22Rv1 (cell line): ENCODE data around the gene DRC1.
"Not testable (repeated sequence)": the region's sequence is repeated elsewhere in the genome, so short reads cannot be mapped to it uniquely, and the experiment has no call there.

Experiments
- H3K27ac ChIP-seq: fragments of 450-650 bp; 2 replicates; pipeline ENCODE4 v1.5.1; 2017
- ZFX ChIP-seq: fragments of 450-650 bp; IDR thresholded peaks from 2 replicates; pipeline ENCODE4 v1.6.1; 2017; ENCODE audit warnings: antibody characterized with exemption, borderline replicate concordance
- TF ChIP-seq, protein P1 (sequence below): fragments of 450-650 bp; IDR thresholded peaks from 2 replicates; pipeline ENCODE4 v1.5.1; 2017; ENCODE audit warnings: mild to moderate bottlenecking

Gene DRC1

GRCh38 chr2:26401739-26402541 lies at the start of gene DRC1:
Gene DRC1 (plus strand): TSS chr2:26401920. CDS start chr2:26401990, 70 bp downstream.
- H3K27ac ChIP-seq: no peak within 1 kb of the TSS
- TF ChIP-seq, protein P1, sequence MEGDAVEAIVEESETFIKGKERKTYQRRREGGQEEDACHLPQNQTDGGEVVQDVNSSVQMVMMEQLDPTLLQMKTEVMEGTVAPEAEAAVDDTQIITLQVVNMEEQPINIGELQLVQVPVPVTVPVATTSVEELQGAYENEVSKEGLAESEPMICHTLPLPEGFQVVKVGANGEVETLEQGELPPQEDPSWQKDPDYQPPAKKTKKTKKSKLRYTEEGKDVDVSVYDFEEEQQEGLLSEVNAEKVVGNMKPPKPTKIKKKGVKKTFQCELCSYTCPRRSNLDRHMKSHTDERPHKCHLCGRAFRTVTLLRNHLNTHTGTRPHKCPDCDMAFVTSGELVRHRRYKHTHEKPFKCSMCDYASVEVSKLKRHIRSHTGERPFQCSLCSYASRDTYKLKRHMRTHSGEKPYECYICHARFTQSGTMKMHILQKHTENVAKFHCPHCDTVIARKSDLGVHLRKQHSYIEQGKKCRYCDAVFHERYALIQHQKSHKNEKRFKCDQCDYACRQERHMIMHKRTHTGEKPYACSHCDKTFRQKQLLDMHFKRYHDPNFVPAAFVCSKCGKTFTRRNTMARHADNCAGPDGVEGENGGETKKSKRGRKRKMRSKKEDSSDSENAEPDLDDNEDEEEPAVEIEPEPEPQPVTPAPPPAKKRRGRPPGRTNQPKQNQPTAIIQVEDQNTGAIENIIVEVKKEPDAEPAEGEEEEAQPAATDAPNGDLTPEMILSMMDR: no peak
- no peak for TF ChIP-seq ZFX

- no peak overlapping the region for H3K27ac ChIP-seq
- TF ChIP-seq, protein P1: no peak
- TF ChIP-seq ZFX: no peak
Observed at GRCh38 chr2:26352892-26353291, 48.8 kb upstream of the DRC1 start.

GRCh38 chr2:26354469-26354868 lies 47.3 kb upstream of the DRC1 start:
- not testable (repeated sequence) for H3K27ac ChIP-seq

- H3K27ac ChIP-seq: peak overlapping the region; percentile 39; the same call in 1 of the 2 replicates
- TF ChIP-seq, protein P1: no peak
- TF ChIP-seq ZFX: no peak
Observed at GRCh38 chr2:26355038-26355995, 46.4 kb upstream of the DRC1 start.

DNA sequence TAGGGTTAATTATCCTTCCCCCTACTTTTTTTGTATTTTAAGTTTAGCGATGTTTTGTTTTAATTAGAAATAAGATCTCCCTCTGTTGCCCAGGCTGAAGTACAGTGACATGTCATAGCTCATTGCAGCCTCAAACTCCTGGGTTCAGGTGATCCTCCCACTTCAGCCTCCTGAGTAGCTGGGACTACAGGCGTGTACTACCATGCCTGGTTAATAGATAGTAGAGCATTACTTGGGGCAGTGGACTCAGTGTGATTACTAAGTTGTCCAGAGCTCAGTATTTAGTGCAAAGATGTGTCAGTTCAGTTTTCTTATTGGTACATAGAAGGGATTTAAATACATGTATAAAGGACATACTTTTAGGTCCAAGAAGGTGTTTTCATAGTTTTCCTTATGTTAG lies 45.6 kb upstream of the DRC1 start:
- no peak overlapping the region for H3K27ac ChIP-seq
- TF ChIP-seq, protein P1: no peak
- TF ChIP-seq ZFX: no peak

GRCh38 chr2:26356771-26357170 lies 44.9 kb upstream of the DRC1 start:
- H3K27ac ChIP-seq: no peak overlapping the region
- TF ChIP-seq, protein P1: no peak
- no peak for TF ChIP-seq ZFX

GRCh38 chr2:26359886-26360473 lies 41.7 kb upstream of the DRC1 start:
- no peak for TF ChIP-seq ZFX
- TF ChIP-seq, protein P1: no peak
- H3K27ac ChIP-seq: peak overlapping the region; percentile 23; the same call in 1 of the 2 replicates
